DOHH2 (cell line): Measurements from ENCODE around the gene HS2ST1.

ENCODE experiments used
- H3F3A ChIP-seq: fragments of 200-600 bp; sonication (generic), shearing (Covaris generic); 2 replicates; pipeline ENCODE4 v1.6.0; 2016; ENCODE audit warnings: antibody characterized with exemption, mild to moderate bottlenecking; ENCODE audit not compliant: control insufficient read depth, insufficient read depth
- H3K27ac ChIP-seq: fragments of 200-600 bp; sonication (generic); 2 replicates; pipeline ENCODE4 v1.5.1; 2014; ENCODE audit warnings: low read depth, mild to moderate bottlenecking, low read length, moderate library complexity
- H3K27me3 ChIP-seq: fragments of 200-600 bp; sonication (generic); 2 replicates; pipeline ENCODE4 v1.6.1; 2014; ENCODE audit warnings: mild to moderate bottlenecking, low read length, mixed read lengths; ENCODE audit not compliant: control insufficient read depth
- H3K36me3 ChIP-seq: fragments of 200-600 bp; sonication (generic); 2 replicates; pipeline ENCODE4 v1.6.1; 2014; ENCODE audit warnings: mild to moderate bottlenecking, low read length, moderate library complexity, mixed read lengths; ENCODE audit not compliant: control insufficient read depth
- H3K4me1 ChIP-seq: fragments of 200-600 bp; sonication (generic); 2 replicates; pipeline ENCODE4 v1.6.1; 2014; ENCODE audit warnings: mild to moderate bottlenecking, low read length, mixed read lengths; ENCODE audit not compliant: control insufficient read depth
- H3K4me2 ChIP-seq: fragments of 200-600 bp; sonication (generic); 2 replicates; pipeline ENCODE4 v1.6.0; 2014; ENCODE audit warnings: mild to moderate bottlenecking, low read length, moderate library complexity
- H3K4me3 ChIP-seq: fragments of 200-600 bp; sonication (generic); 2 replicates; pipeline ENCODE4 v1.5.1; 2014; ENCODE audit warnings: mild to moderate bottlenecking, low read length, mixed read lengths
- H3K79me2 ChIP-seq: fragments of 200-600 bp; sonication (generic); 2 replicates; pipeline ENCODE4 v1.6.1; 2014; ENCODE audit warnings: mild to moderate bottlenecking, low read length, mixed read lengths; ENCODE audit not compliant: control insufficient read depth
- H3K9me2 ChIP-seq: fragments of 200-600 bp; sonication (generic); replicated peaks from 2 replicates; pipeline ENCODE4 v1.6.1; 2014; ENCODE audit warnings: mild to moderate bottlenecking, low read length, mixed read lengths; ENCODE audit not compliant: control insufficient read depth
- H3K9me3 ChIP-seq: fragments of 200-600 bp; sonication (generic); 2 replicates; pipeline ENCODE4 v1.6.1; 2014; ENCODE audit warnings: antibody characterized with exemption, low read length, mixed read lengths; ENCODE audit not compliant: control insufficient read depth, insufficient read depth
- H4K20me1 ChIP-seq: fragments of 200-600 bp; sonication (generic); 2 replicates; pipeline ENCODE4 v1.6.0; 2014; ENCODE audit warnings: low read depth, mild to moderate bottlenecking, antibody characterized with exemption, low read length, moderate library complexity; ENCODE audit not compliant: control insufficient read depth, insufficient read depth
- CTCF ChIP-seq: fragments of 200-600 bp; sonication (generic); IDR thresholded peaks from one replicate; pipeline ENCODE4 v1.5.1; 2014; ENCODE audit warnings: antibody characterized with exemption, mild to moderate bottlenecking, low read depth, low read length; ENCODE audit not compliant: poor library complexity, severe bottlenecking
- EZH2phosphoT487 ChIP-seq: fragments of 200-600 bp; sonication (generic); IDR thresholded peaks from 2 replicates; pipeline ENCODE4 v1.6.1; 2017; ENCODE audit warnings: borderline replicate concordance, mild to moderate bottlenecking, antibody characterized with exemption, low read length, moderate library complexity, mixed read lengths

HS2ST1 gene

GRCh38 chr1:87119541-87120140 lies 205.2 kb downstream of the HS2ST1 start:
- H3K27ac ChIP-seq, result no peak overlapping the region
- no peaks in the 10 kb centered on the region for H3K9me3 ChIP-seq
- H3K4me3 ChIP-seq, result no peak overlapping the region
- H3K4me2 ChIP-seq, result no peak overlapping the region
- no peaks in the 10 kb centered on the region for H3K9me2 ChIP-seq
- H4K20me1 ChIP-seq, result no peaks in the 10 kb centered on the region
- peaks cover 7% of the 10 kb centered on the region for H3K4me1 ChIP-seq
- H3K36me3 ChIP-seq, result no peaks in the 10 kb centered on the region
- peaks cover 2% of the 10 kb centered on the region; the same call in 1 of the 2 replicates for H3F3A ChIP-seq
- no peaks in the 10 kb centered on the region for H3K79me2 ChIP-seq
- no peaks in the 10 kb centered on the region for H3K27me3 ChIP-seq
- TF ChIP-seq CTCF (no peak), EZH2phosphoT487 (no peak)

- Histone ChIP-seq H3F3A (peaks cover under 1% of the 10 kb centered on the region; the same call in 1 of the 2 replicates), H3K9me3 (no peaks in the 10 kb centered on the region), H3K4me2 (no peak overlapping the region), H3K79me2 (no peaks in the 10 kb centered on the region), H3K27ac (no peak overlapping the region), H3K4me1 (peaks cover 7% of the 10 kb centered on the region), H3K36me3 (no peaks in the 10 kb centered on the region), H3K9me2 (no peaks in the 10 kb centered on the region), H3K4me3 (no peak overlapping the region), H4K20me1 (no peaks in the 10 kb centered on the region), H3K27me3 (no peaks in the 10 kb centered on the region)
- TF ChIP-seq EZH2phosphoT487 (no peak), CTCF (peak; percentile 74)
Observed at GRCh38 chr1:87120779-87121178, 206.3 kb downstream of the HS2ST1 start.

- Histone ChIP-seq H4K20me1 (no peaks in the 10 kb centered on the region), H3K27ac (no peak overlapping the region), H3K4me1 (peaks cover 7% of the 10 kb centered on the region), H3K4me3 (no peak overlapping the region), H3K79me2 (no peaks in the 10 kb centered on the region), H3K36me3 (no peaks in the 10 kb centered on the region), H3F3A (no peaks in the 10 kb centered on the region), H3K27me3 (no peaks in the 10 kb centered on the region), H3K9me3 (no peaks in the 10 kb centered on the region), H3K9me2 (no peaks in the 10 kb centered on the region), H3K4me2 (no peak overlapping the region)
- TF ChIP-seq CTCF (no peak), EZH2phosphoT487 (no peak)
Observed at GRCh38 chr1:87121711-87122163, 207.3 kb downstream of the HS2ST1 start.

- Histone ChIP-seq H3K27ac (no peak overlapping the region), H3K4me3 (no peak overlapping the region), H3K27me3 (no peaks in the 10 kb centered on the region), H3K4me2 (no peak overlapping the region), H3K9me3 (no peaks in the 10 kb centered on the region), H3F3A (no peaks in the 10 kb centered on the region), H4K20me1 (no peaks in the 10 kb centered on the region), H3K4me1 (peaks cover 7% of the 10 kb centered on the region), H3K9me2 (no peaks in the 10 kb centered on the region), H3K36me3 (no peaks in the 10 kb centered on the region), H3K79me2 (no peaks in the 10 kb centered on the region)
- TF ChIP-seq EZH2phosphoT487, result no peak
- no peak for TF ChIP-seq CTCF
Observed at GRCh38 chr1:87122243-87122642, 207.8 kb downstream of the HS2ST1 start.
